Spleen (tissue), 7 donors: ENCODE measurements around the gene PLEKHG1.

ENCODE experiments used
- CTCF ChIP-seq, 11 experiments: fragments of 200-600 bp in 7 of 11; fragments of 450-650 bp in 4 of 11; sonication (generic) in 4 of 11; IDR thresholded peaks in 8 of 11; conservative IDR thresholded peaks in 3 of 11; 1 replicate in 7 of 11; 2 replicates in 4 of 11; pipeline versions ENCODE4 v1.4.0 to v1.8.0; 2016 to 2021; ENCODE audit warnings: antibody characterized with exemption in 11 of 11, inconsistent platforms in 4 of 11, mild to moderate bottlenecking in 1 of 11
- POLR2AphosphoS5 ChIP-seq, 3 donors: sonication (generic); formaldehyde crosslinking; IDR thresholded peaks; one replicate each; pipeline ENCODE4 v1.5.1; 2017; ENCODE audit warnings: antibody characterized with exemption in 3 of 3
- donor health status: DM: no; HTN: no; CAD: no; lungs with moderate emphysema.
- donor health status: DM: no; HTN: no; CAD: no.
- donor health status: DM: no; HTN: no; CAD: no.

- TF ChIP-seq CTCF (IDR thresholded peaks at IDR 0.05 in 8 of 11, conservative IDR thresholded peaks at IDR 0.05 in 3 of 11) (no peak), POLR2AphosphoS5 (IDR thresholded peaks at IDR 0.05) (no peak)
Observed at GRCh38 chr6:150610584-150610983, 10.9 kb downstream of the PLEKHG1 start.
